ENCODE data around the gene TRAPPC2L. TPM values are rescaled to one million over a fixed set of nuclear protein-coding genes. Genes with fewer than 3 reads are reported as not detected.

TRAPPC2L gene
- total and polyA plus RNA-seq, 4 donors: 34.2 to 106 (median 48.5) TPM

- ATAC-seq (ENCODE audit: insufficient read depth, low FRiP score): no peak
Observed at GRCh38 chr16:88835818-88836217, 21.1 kb upstream of the TRAPPC2L start.

GRCh38 chr16:88836791-88837190, 20.1 kb upstream of the TRAPPC2L start:
- Histone ChIP-seq H3K4me3 (no peak overlapping the region), H3K36me3 (ENCODE audit: control insufficient read depth in 4 of 4, insufficient read depth in 4 of 4, low read length in 4 of 4) (peaks cover 0 to 53% (median 9%) of the 10 kb centered on the region in 4 donors), H3K27me3 (ENCODE audit: control insufficient read depth in 3 of 3, insufficient read depth in 3 of 3, low read length in 2 of 3) (no peaks in the 10 kb centered on the region), H3K4me1 (ENCODE audit: control insufficient read depth in 5 of 5, insufficient read depth in 5 of 5, low read length in 5 of 5) (no peaks in the 10 kb centered on the region), H3K9ac (ENCODE audit: insufficient read depth in 1 of 2, low read length in 2 of 2) (no peak overlapping the region), H3K27ac (ENCODE audit: low read depth in 1 of 2, low read length in 1 of 2) (no peak overlapping the region), H3K9me3 (ENCODE audit: control insufficient read depth in 4 of 4, insufficient read depth in 3 of 4, low read length in 3 of 4) (no peaks in the 10 kb centered on the region)
- ATAC-seq (ENCODE audit: insufficient read depth, low FRiP score) (no peak), DNase-seq (no peak)
- no peak for TF ChIP-seq CTCF (IDR thresholded peaks at IDR 0.05; ENCODE audit: control extremely low read depth, extremely low read depth)
- 91 to 95% methylated on average over 17 of the region's 17 CpGs for WGBS, 2 donors

More at GRCh38 chr16:88835818-88836217, 21.1 kb upstream of the TRAPPC2L start:
- H3K36me3 ChIP-seq (ENCODE audit: control insufficient read depth in 4 of 4, insufficient read depth in 4 of 4, low read length in 4 of 4): peaks cover 0 to 47% (median 9%) of the 10 kb centered on the region in 4 donors
- H3K27ac ChIP-seq (ENCODE audit: low read depth in 1 of 2, low read length in 1 of 2): no peak overlapping the region
- no peak for DNase-seq
- no peak for TF ChIP-seq CTCF (IDR thresholded peaks at IDR 0.05; ENCODE audit: control extremely low read depth, extremely low read depth)
- H3K27me3 ChIP-seq (ENCODE audit: control insufficient read depth in 3 of 3, insufficient read depth in 3 of 3, low read length in 2 of 3): no peaks in the 10 kb centered on the region
- H3K4me3 ChIP-seq: no peak overlapping the region
- H3K9me3 ChIP-seq (ENCODE audit: control insufficient read depth in 4 of 4, insufficient read depth in 3 of 4, low read length in 3 of 4): no peaks in the 10 kb centered on the region
- H3K4me1 ChIP-seq (ENCODE audit: control insufficient read depth in 5 of 5, insufficient read depth in 5 of 5, low read length in 5 of 5): peaks cover 0 to 2% (median 0%) of the 10 kb centered on the region in 5 donors
- no peak overlapping the region for H3K9ac ChIP-seq (ENCODE audit: insufficient read depth in 1 of 2, low read length in 2 of 2)
- whole genome bisulfite sequencing, 2 donors: 90 to 97% methylated on average over 33 of the region's 33 CpGs

GRCh38 chr16:88837806-88838205, 19.1 kb upstream of the TRAPPC2L start:
- ATAC-seq (ENCODE audit: insufficient read depth, low FRiP score) (no peak), DNase-seq (no peak)
- no peaks in the 10 kb centered on the region for H3K4me1 ChIP-seq (ENCODE audit: control insufficient read depth in 5 of 5, insufficient read depth in 5 of 5, low read length in 5 of 5)
- 74 to 93% methylated on average over 20 of the region's 20 CpGs for WGBS, 2 donors
- no peaks in the 10 kb centered on the region for H3K9me3 ChIP-seq (ENCODE audit: control insufficient read depth in 4 of 4, insufficient read depth in 3 of 4, low read length in 3 of 4)
- H3K4me3 ChIP-seq: no peak overlapping the region
- no peak for TF ChIP-seq CTCF (IDR thresholded peaks at IDR 0.05; ENCODE audit: control extremely low read depth, extremely low read depth)
- peaks cover 0 to 57% (median 9%) of the 10 kb centered on the region in 4 donors for H3K36me3 ChIP-seq (ENCODE audit: control insufficient read depth in 4 of 4, insufficient read depth in 4 of 4, low read length in 4 of 4)
- no peak overlapping the region for H3K27ac ChIP-seq (ENCODE audit: low read depth in 1 of 2, low read length in 1 of 2)
- H3K9ac ChIP-seq (ENCODE audit: insufficient read depth in 1 of 2, low read length in 2 of 2): no peak overlapping the region
- no peaks in the 10 kb centered on the region for H3K27me3 ChIP-seq (ENCODE audit: control insufficient read depth in 3 of 3, insufficient read depth in 3 of 3, low read length in 2 of 3)

GRCh38 chr16:88838566-88838965, 18.4 kb upstream of the TRAPPC2L start:
- H3K27ac ChIP-seq (ENCODE audit: low read depth in 1 of 2, low read length in 1 of 2): no peak overlapping the region
- no peak for DNase-seq
- H3K4me3 ChIP-seq: no peak overlapping the region
- no peak for ATAC-seq (ENCODE audit: insufficient read depth, low FRiP score)
- 88% methylated on average over 19 of the region's 19 CpGs for WGBS, 2 donors
- no peak for TF ChIP-seq CTCF (IDR thresholded peaks at IDR 0.05; ENCODE audit: control extremely low read depth, extremely low read depth)
- no peak overlapping the region for H3K9ac ChIP-seq (ENCODE audit: insufficient read depth in 1 of 2, low read length in 2 of 2)
- H3K4me1 ChIP-seq (ENCODE audit: control insufficient read depth in 5 of 5, insufficient read depth in 5 of 5, low read length in 5 of 5): no peaks in the 10 kb centered on the region
- H3K9me3 ChIP-seq (ENCODE audit: control insufficient read depth in 4 of 4, insufficient read depth in 3 of 4, low read length in 3 of 4): no peaks in the 10 kb centered on the region
- H3K27me3 ChIP-seq (ENCODE audit: control insufficient read depth in 3 of 3, insufficient read depth in 3 of 3, low read length in 2 of 3): no peaks in the 10 kb centered on the region
- H3K36me3 ChIP-seq (ENCODE audit: control insufficient read depth in 4 of 4, insufficient read depth in 4 of 4, low read length in 4 of 4): peaks cover 0 to 59% (median 9%) of the 10 kb centered on the region in 4 donors

All from lung (tissue), 12 donors.